ENCODE measurements around the gene HRH1. TPM values are rescaled to one million over a fixed set of nuclear protein-coding genes. Genes with fewer than 3 reads are reported as not detected.
"Not testable (repeated sequence)": the region's sequence is repeated elsewhere in the genome, so short reads cannot be mapped to it uniquely, and the experiment has no call there.

The HRH1 gene
- total RNA-seq, 3 donors from 2014 or later = 8.3 to 16.7 (median 10.3) TPM

DNA sequence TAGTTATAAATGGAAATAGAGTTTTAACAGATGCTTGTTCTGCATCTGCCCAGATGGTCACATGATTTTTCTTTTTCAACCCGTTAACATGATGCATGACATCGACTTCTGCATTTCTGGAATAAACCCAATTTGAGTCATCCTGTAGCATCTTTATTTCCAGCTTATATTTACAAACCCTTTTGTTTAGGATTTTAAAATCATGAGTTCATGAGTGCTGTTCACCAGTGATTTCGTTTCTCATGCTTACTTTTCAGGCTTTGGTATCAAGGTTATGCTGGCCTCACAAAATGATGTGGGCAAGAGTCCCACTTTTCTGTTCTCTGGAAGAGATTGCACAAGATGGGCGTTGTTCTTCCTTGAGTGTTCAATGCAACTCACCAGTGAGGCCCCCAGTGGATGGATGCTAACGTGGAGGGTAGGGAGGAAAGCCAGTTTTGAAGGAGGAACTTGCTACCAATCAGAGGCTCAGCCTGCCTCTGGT is 5.2 kb downstream of the HRH1 start:
- Histone ChIP-seq H3K36me3 (ENCODE audit: low read depth) (no peaks in the 10 kb centered on the region), H3K4me1 (ENCODE audit: low read depth) (peaks cover 11% of the 10 kb centered on the region), H3K4me3 (no peak overlapping the region), H3K9me3 (no peaks in the 10 kb centered on the region)
- DNase-seq (no peak), ATAC-seq (peak; percentile 17)
- intact Hi-C loops (cut with DNase I, micrococcal nuclease) = no loop called here
- TF ChIP-seq, protein P1, sequence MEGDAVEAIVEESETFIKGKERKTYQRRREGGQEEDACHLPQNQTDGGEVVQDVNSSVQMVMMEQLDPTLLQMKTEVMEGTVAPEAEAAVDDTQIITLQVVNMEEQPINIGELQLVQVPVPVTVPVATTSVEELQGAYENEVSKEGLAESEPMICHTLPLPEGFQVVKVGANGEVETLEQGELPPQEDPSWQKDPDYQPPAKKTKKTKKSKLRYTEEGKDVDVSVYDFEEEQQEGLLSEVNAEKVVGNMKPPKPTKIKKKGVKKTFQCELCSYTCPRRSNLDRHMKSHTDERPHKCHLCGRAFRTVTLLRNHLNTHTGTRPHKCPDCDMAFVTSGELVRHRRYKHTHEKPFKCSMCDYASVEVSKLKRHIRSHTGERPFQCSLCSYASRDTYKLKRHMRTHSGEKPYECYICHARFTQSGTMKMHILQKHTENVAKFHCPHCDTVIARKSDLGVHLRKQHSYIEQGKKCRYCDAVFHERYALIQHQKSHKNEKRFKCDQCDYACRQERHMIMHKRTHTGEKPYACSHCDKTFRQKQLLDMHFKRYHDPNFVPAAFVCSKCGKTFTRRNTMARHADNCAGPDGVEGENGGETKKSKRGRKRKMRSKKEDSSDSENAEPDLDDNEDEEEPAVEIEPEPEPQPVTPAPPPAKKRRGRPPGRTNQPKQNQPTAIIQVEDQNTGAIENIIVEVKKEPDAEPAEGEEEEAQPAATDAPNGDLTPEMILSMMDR (IDR thresholded peaks at IDR 0.05) = no peak

DNA sequence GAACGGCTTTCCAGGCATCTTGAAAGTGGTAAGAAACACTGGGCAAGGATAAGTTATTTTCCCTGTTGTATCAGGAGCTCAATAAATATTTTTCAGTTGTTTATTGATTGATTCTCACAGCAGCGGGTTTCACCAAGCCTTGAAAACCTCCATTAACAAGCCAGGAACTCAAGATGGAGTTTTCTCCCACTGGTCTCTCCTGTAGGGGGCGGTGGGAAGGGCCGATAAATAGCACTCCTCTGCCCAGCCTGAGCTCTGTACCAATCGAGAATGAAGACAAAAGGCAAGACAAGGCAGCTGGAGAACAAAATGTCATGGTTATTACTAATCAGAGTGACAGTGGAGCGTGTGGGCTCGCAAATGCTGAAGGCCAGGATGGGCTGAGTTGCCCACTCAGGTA is 7.4 kb downstream of the HRH1 start:
- DNase-seq (no peak), ATAC-seq (no peak)
- TF ChIP-seq, protein P1 (IDR thresholded peaks at IDR 0.05) = no peak
- Histone ChIP-seq H3K4me1 (ENCODE audit: low read depth) (peaks cover 6% of the 10 kb centered on the region), H3K36me3 (ENCODE audit: low read depth) (no peaks in the 10 kb centered on the region), H3K4me3 (no peak overlapping the region), H3K9me3 (no peaks in the 10 kb centered on the region)
- intact Hi-C loops (cut with DNase I, micrococcal nuclease) = no loop called here

DNA sequence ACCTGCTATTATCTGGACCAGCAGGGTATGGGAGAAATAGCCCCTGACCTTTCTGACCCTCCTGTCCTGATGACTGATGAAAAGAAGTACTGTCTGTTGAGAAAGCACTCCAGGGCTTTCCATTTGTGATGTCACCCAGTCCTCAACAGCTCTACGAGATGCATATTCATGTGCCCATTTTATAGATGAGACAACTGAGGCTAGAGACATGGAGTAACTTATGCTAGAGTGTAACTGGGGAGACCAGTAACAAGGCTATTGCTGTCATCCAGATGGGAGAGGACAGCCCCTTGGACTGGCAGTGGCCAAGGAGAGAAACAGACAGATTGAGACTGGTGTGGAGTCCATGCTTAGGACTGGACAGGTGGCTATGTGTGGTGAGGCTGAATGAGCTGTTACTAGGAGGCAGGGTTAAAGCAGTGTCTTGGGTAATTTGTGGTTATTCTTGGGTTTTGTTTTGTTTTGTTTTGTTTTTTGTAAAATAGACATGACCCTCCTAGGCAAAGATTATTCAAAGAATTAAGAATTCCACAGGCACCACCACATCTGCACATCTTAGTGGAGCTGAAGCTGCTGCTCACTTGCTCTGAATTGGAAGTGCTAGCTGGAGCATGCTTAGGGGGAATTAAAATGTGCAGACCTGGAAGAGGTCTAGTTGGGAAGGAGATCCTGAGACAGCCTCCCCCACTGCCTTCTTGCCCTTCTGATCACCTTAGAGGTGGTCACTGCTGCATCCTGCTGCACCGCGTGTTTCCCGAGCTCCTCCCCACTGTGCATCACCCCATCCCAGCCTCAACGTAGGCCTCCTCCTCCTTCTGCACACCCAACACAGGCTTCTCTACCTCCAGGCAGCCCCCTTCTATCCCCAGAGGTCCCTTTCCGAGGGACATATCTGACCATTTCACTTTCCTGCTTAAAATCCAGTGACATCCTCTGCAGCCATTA is 8.4 kb downstream of the HRH1 start:
- no peak for DNase-seq
- TF ChIP-seq, protein P1 (IDR thresholded peaks at IDR 0.05) = no peak
- Histone ChIP-seq H3K4me1 (ENCODE audit: low read depth) (peaks cover 6% of the 10 kb centered on the region), H3K9me3 (no peaks in the 10 kb centered on the region), H3K36me3 (ENCODE audit: low read depth) (no peaks in the 10 kb centered on the region), H3K4me3 (no peak overlapping the region)
- ATAC-seq = no peak
- intact Hi-C loops (cut with DNase I, micrococcal nuclease) = no loop called here

DNA sequence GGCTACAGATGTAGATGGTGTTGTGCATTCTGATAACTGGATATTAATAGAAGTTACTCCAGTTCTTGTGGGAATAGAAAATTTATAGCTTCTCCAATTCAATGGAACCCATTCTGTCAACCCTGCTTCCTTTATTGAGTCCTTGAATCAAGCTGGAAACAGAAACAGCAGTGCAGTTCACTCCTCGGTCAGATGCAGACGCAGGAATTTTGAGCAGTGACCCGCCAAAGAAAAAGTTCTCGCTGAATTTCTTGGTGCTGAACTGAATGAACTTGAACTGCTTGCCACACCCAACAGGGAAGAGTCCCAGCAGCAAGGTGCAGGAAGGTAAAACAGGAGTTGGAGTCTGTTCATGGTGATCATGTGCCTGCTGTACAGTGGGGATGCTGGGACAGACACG is 10.3 kb downstream of the HRH1 start:
- H3K9me3 ChIP-seq = no peaks in the 10 kb centered on the region
- intact Hi-C loops (cut with DNase I, micrococcal nuclease) = no loop called here
- ATAC-seq = peak; percentile 38

DNA sequence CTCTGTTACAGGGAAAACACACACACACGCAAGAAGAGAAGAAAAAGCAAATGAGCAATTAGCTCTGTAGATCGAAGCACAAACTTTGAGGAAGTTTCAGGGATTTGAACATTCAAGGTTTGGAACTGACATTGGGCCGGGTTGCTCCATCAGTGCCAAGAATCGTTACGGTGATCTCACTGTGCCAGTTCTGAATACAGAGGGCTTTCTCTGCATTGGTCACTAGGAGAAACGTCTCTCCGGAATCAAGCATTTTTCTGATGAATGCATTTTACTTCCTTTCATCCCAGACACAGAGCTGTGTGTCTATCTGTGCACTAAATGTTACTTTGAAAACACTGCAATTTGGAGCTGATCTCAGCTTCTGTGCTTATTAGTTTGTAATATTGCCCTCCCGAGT is 11.2 kb downstream of the HRH1 start:
- intact Hi-C loops (cut with DNase I, micrococcal nuclease) = no loop called here
- H3K36me3 ChIP-seq (ENCODE audit: low read depth) = no peaks in the 10 kb centered on the region
- peaks cover 6% of the 10 kb centered on the region for H3K4me1 ChIP-seq (ENCODE audit: low read depth)
- TF ChIP-seq, protein P1 (IDR thresholded peaks at IDR 0.05) = no peak
- ATAC-seq (no peak), DNase-seq (no peak)
- H3K4me3 ChIP-seq = no peak overlapping the region
- H3K9me3 ChIP-seq = no peaks in the 10 kb centered on the region

More for the DNA sequence above, 10.3 kb downstream of the HRH1 start:
- H3K4me3 ChIP-seq = no peak overlapping the region
- peaks cover 6% of the 10 kb centered on the region for H3K4me1 ChIP-seq (ENCODE audit: low read depth)
- TF ChIP-seq, protein P1 (IDR thresholded peaks at IDR 0.05) = no peak
- DNase-seq = no peak
- no peaks in the 10 kb centered on the region for H3K36me3 ChIP-seq (ENCODE audit: low read depth)

DNA sequence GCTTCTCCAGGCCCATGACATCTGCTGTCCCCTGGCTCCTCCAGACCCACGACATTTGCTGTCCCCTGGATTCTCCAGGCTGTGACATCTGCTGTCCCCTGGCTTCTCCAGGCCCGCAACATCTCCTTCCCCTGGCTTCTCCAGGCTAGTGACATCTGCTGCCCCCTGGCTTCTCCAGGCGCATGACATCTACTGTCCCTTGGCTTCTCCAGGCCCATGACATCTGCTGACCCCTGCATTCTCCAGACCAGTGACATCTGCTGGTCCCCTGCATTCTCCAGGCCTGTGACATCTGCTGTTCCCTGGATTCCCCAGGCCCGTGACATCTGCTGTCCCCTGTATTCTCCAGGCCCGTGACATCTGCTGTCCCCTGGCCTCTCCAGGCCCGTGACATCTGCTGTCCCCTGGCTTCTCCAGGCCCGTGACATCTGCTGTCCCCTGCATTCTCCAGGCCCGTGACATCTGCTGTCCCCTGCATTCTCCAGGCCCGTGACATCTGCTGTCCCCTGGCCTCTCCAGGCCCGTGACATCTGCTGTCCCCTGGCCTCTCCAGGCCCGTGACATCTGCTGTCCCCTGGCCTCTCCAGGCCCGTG is 12.6 kb downstream of the HRH1 start:
- intact Hi-C loops (cut with DNase I, micrococcal nuclease); H3K9me3 ChIP-seq; H3K36me3 ChIP-seq (ENCODE audit: low read depth); DNase-seq; ATAC-seq; H3K4me3 ChIP-seq; H3K4me1 ChIP-seq (ENCODE audit: low read depth): not testable (repeated sequence)

All from mucosa of descending colon (tissue), 3 donors.